Endothelial cell of umbilical vein (primary cell): ENCODE results near the gene HOXA2. TPM values are rescaled to one million over a fixed set of nuclear protein-coding genes. Genes with fewer than 3 reads are reported as not detected.

ENCODE experiments used
- BruUV-seq: library from RNA; stranded (reverse); fragments of 400-500 nt; replicated peaks from 2 replicates; lab custom pipeline; 2021; lab: Mats Ljungman, UMichigan
- CTCF ChIA-PET: fragments of 300-600, 350-600 bp; sonication (Branson Sonifier 250); formaldehyde crosslinking; loops from one replicate; lab custom pipeline; 2021; ENCODE audit warnings: antibody characterized with exemption, inconsistent platforms; lab: Charles Lee
- POLR2A ChIA-PET: fragments of 300-600, 350-600 bp; sonication (Branson Sonifier 250); formaldehyde crosslinking; loops from one replicate; lab custom pipeline; 2021; ENCODE audit warnings: antibody characterized with exemption, inconsistent platforms; lab: Charles Lee
- DNase-seq: peaks from one replicate; pipeline ENCODE4 v3.0.0-alpha.2; 2011; ENCODE audit warnings: low read depth, low spot score
- FAIRE-seq: peaks from 2 replicates; lab custom pipeline; 2011; peaks lifted over from hg19 to GRCh38; lab: Jason Lieb, UNC
- H2AFZ ChIP-seq: 2 replicates; pipeline ENCODE4 v1.6.0; 2012; ENCODE audit warnings: low read depth, low read length, control low read depth, inconsistent platforms
- H3K27ac ChIP-seq: 2 replicates; pipeline ENCODE4 v1.5.1; 2011; ENCODE audit warnings: low read depth, mild to moderate bottlenecking, control low read depth, low read length, moderate library complexity; ENCODE audit not compliant: insufficient read depth
- H3K27me3 ChIP-seq, 2 experiments: 2 replicates each; pipeline versions ENCODE4 v1.6.0 to v1.6.1; 2011; ENCODE audit warnings: low read length in 2 of 2, mixed read lengths in 1 of 2; ENCODE audit not compliant: control insufficient read depth in 2 of 2, insufficient read depth in 2 of 2
- H3K36me3 ChIP-seq, 2 experiments: 2 replicates in 1 of 2; 3 replicates in 1 of 2; pipeline ENCODE4 v1.5.1; 2011; ENCODE audit warnings: low read length in 2 of 2, mild to moderate bottlenecking in 1 of 2, moderate library complexity in 1 of 2; ENCODE audit not compliant: control insufficient read depth in 2 of 2, insufficient read depth in 2 of 2; ENCODE audit errors: extremely low read depth in 1 of 2
- H3K4me1 ChIP-seq: 3 replicates; pipeline ENCODE4 v1.5.1; 2011; ENCODE audit warnings: mild to moderate bottlenecking, low read length; ENCODE audit not compliant: control insufficient read depth, insufficient read depth; ENCODE audit errors: extremely low read depth
- H3K4me2 ChIP-seq: 2 replicates; pipeline ENCODE4 v1.6.1; 2011; ENCODE audit warnings: low read length, control low read depth, mixed read lengths; ENCODE audit not compliant: insufficient read depth
- H3K4me3 ChIP-seq, 3 experiments: fragments of 200-600 bp in 1 of 3; sonication (generic), shearing (Covaris generic) in 1 of 3; replicated peaks in 1 of 3; 2 replicates each; pipeline ENCODE4 v1.5.1; 2011 to 2016; ENCODE audit warnings: control low read depth in 3 of 3, low read length in 3 of 3, mild to moderate bottlenecking in 2 of 3, inconsistent platforms in 1 of 3, low read depth in 1 of 3, moderate library complexity in 1 of 3; ENCODE audit not compliant: insufficient read depth in 1 of 3
- H3K79me2 ChIP-seq: 2 replicates; pipeline ENCODE4 v1.6.0; 2012; ENCODE audit warnings: low read length, inconsistent platforms; ENCODE audit not compliant: control insufficient read depth, insufficient read depth
- H3K9ac ChIP-seq: replicated peaks from 2 replicates; pipeline ENCODE3; 2011; ENCODE audit warnings: low read length, control low read depth; ENCODE audit not compliant: insufficient read depth; ENCODE audit errors: extremely low read depth
- H3K9me1 ChIP-seq: replicated peaks from 3 replicates; pipeline ENCODE4 v1.6.0; 2011; ENCODE audit warnings: mild to moderate bottlenecking, low read length; ENCODE audit not compliant: control insufficient read depth, insufficient read depth; ENCODE audit errors: extremely low read depth
- H3K9me3 ChIP-seq: replicated peaks from 2 replicates; pipeline ENCODE4 v1.5.1; 2012; ENCODE audit warnings: low read length, inconsistent platforms; ENCODE audit not compliant: control insufficient read depth, insufficient read depth
- H4K20me1 ChIP-seq: replicated peaks from 2 replicates; pipeline ENCODE3; 2011; ENCODE audit warnings: mild to moderate bottlenecking, low read length; ENCODE audit not compliant: control insufficient read depth, insufficient read depth; ENCODE audit errors: extremely low read depth
- FOS ChIP-seq: IDR thresholded peaks from 2 replicates; pipeline ENCODE4 v1.6.1; 2011; ENCODE audit warnings: mild to moderate bottlenecking, low read length, moderate library complexity, borderline replicate concordance; ENCODE audit not compliant: insufficient read depth
- POLR2A ChIP-seq: IDR thresholded peaks from 2 replicates; pipeline ENCODE4 v1.6.1; 2012; ENCODE audit warnings: low read depth, mild to moderate bottlenecking, control low read depth, low read length
- POLR2AphosphoS5 ChIP-seq: IDR thresholded peaks from 2 replicates; pipeline ENCODE4 v1.6.1; 2012; ENCODE audit warnings: low read depth, mild to moderate bottlenecking, control low read depth, low read length, moderate library complexity; ENCODE audit not compliant: insufficient read depth
- dilution Hi-C: fragments of 300-500 bp; cut with MboI; formaldehyde crosslinking; loops from one replicate; pipeline ENCODE4 v1.15.0; 2019; ENCODE audit warnings: low sequenced_read_pairs; ENCODE audit not compliant: extremely low pct_ligation_motif_present
- intact Hi-C: fragments of 100-400 bp; cut with micrococcal nuclease; formaldehyde crosslinking; loops from one replicate; pipeline ENCODE4 v1.10.0; 2022
- polyA plus RNA-seq, 4 experiments: library from polyadenylated mRNA; depleted of rRNA in 3 of 4; stranded (reverse) in 3 of 4; unstranded in 1 of 4; fragments of >200 nt; gene quantifications; 2 replicates each; pipeline versions ENCODE4 v1.2.1 to v1.2.3, GENCODE V29; 2011 to 2012; ENCODE audit warnings: missing spikeins in 1 of 4
- total RNA-seq: library from RNA; stranded (reverse); gene quantifications from 2 replicates; pipeline ENCODE4 v1.2.3, GENCODE V29; 2021
- TF ChIP-seq, protein P1 (sequence below): IDR thresholded peaks from 2 replicates; pipeline ENCODE4 v1.6.1; 2011; ENCODE audit not compliant: insufficient read depth, insufficient read length

The HOXA2 gene
- total and polyA plus RNA-seq, 2 donors (not counting 3 experiments of a cell fraction or from before 2014, with no cell fraction given), result 1.6 to 2.3 TPM

DNA sequence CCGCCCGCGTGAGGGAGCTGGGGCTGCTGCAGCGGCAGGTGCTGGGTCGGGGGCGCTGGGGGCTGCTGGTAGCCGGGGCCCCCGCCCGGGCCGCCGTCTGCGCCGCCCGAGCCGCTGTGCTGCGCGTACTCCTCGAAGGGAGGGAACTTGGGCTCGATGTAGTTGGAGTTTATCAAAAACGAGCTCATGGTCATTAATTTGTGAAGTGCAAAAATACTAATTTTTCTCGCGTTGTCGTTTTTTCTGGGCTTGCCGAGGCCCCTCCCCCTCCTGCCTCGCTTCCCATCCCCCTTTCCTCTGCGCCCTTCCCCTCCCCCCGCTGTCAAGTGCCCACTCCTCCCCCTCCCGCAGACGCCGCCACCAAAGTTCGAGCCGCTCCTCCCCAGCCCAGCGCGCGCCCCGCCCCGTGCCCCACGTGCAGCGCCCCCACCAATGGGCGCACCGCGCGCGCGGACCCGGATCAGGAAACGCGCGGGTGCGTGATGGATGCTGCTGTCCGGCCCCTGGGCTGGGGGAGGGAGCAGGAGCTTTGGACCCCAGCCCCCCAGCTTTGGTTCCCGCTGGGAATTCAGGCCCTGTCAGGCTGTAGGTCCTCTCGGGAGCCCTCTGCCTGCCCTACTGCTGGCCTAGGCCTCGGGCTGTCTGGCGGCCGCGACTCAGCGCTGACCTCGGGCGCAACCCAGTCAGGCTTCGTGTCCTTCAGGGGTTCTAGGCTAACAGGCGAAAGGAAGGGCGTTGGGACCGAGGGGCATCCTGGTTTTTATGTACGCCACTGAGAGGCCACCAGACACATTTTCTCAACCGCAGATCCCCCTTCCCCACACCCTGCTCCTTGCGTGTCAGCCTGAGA is 28.3 kb upstream of the HOXA2 start, which contains the start of gene HOXA4:
HOXA4 (minus strand) TSS at position 218 of the 850 bp plus-strand sequence; CDS start at position 194, 24 bp downstream.
- intact Hi-C loops (loop anchor here (1.0 kb wide), 2 partner anchors 12 to 34 kb away; no protein-coding TSS in a partner anchor), dilution Hi-C loops (no loop called here)
- DNase-seq (peak; percentile 89), FAIRE-seq (peak; percentile 72)
- H3K9ac ChIP-seq, result peak within 1 kb of the TSS; percentile 72
- TF ChIP-seq, protein P1, sequence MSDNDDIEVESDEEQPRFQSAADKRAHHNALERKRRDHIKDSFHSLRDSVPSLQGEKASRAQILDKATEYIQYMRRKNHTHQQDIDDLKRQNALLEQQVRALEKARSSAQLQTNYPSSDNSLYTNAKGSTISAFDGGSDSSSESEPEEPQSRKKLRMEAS, result peak; percentile 93
- peak; percentile 42 for TF ChIP-seq POLR2AphosphoS5
- TF ChIP-seq FOS, result no peak
- TF ChIP-seq POLR2A, result peak; percentile 57
- H4K20me1 ChIP-seq, result no peaks in the 10 kb centered on the region
- H3K4me3 ChIP-seq, result peak within 1 kb of the TSS; percentile 36 to 60 (median 58)
- POLR2A ChIA-PET, result interaction anchor here (0.7 to 1.6 kb wide), 4 partner anchors 16 to 442 kb away, joined by 4 to 6 read pairs (median 4); no protein-coding TSS in a partner anchor
- peak within 1 kb of the TSS; percentile 67 for H3K27ac ChIP-seq
- no peaks in the 10 kb centered on the region for H3K27me3 ChIP-seq
- H3K36me3 ChIP-seq, result peaks cover 0 to 11% of the 10 kb centered on the region in 2 experiments
- H3K9me3 ChIP-seq, result no peaks in the 10 kb centered on the region
- peak within 1 kb of the TSS; percentile 48 for H2AFZ ChIP-seq
- peaks cover 66% of the 10 kb centered on the region for H3K4me1 ChIP-seq
- H3K4me2 ChIP-seq, result peak within 1 kb of the TSS; percentile 73
- BruUV-seq, result no TSS peak
- no peaks in the 10 kb centered on the region for H3K9me1 ChIP-seq
- CTCF ChIA-PET, result interaction anchor here (0.9 to 2.7 kb wide), 17 partner anchors 11 to 761 kb away, joined by 3 to 16 read pairs (median 6); partner anchors contain the start of gene HOXA5
- H3K79me2 ChIP-seq, result peaks cover 73% of the 10 kb centered on the region
